HepG2 (cell line): ENCODE results near the gene GBGT1. TPM values are rescaled to one million over a fixed set of nuclear protein-coding genes. Genes with fewer than 3 reads are reported as not detected.

Source experiments
- EED ChIP-seq: sonication (generic); formaldehyde crosslinking; IDR thresholded peaks from 2 replicates; pipeline ENCODE4 v1.5.0; 2020; ENCODE audit warnings: mild to moderate bottlenecking, missing genetic modification reagents
- FLYWCH1 ChIP-seq: sonication (generic); formaldehyde crosslinking; IDR thresholded peaks from 2 replicates; pipeline ENCODE4 v1.8.1; 2023; ENCODE audit warnings: mild to moderate bottlenecking, missing genetic modification reagents
- JUND ChIP-seq: sonication (generic); formaldehyde crosslinking; IDR thresholded peaks from 2 replicates; pipeline ENCODE4 v1.8.0; 2022; ENCODE audit warnings: mild to moderate bottlenecking, missing genetic modification reagents
- KDM1A ChIP-seq: IDR thresholded peaks from 2 replicates; pipeline ENCODE4 v1.6.1; 2016; ENCODE audit warnings: missing compliant biosample characterization
- MATR3 ChIP-seq: sonication (generic); formaldehyde crosslinking; IDR thresholded peaks from 2 replicates; pipeline ENCODE4 v1.4.0; 2020; ENCODE audit warnings: missing genetic modification reagents
- SETDB1 ChIP-seq: sonication (generic); formaldehyde crosslinking; IDR thresholded peaks from 2 replicates; pipeline ENCODE4 v1.5.1; 2020; ENCODE audit warnings: missing genetic modification reagents, mild to moderate bottlenecking, borderline replicate concordance
- TAF15 ChIP-seq: fragments of 200-400 bp; formaldehyde crosslinking; IDR thresholded peaks from one replicate; pipeline ENCODE4 v1.6.1; 2018; ENCODE audit warnings: mild to moderate bottlenecking, low read depth, low read length; ENCODE audit not compliant: poor library complexity, severe bottlenecking
- TCF12 ChIP-seq, 2 experiments: fragments of 450-650 bp in 1 of 2; sonication (generic) in 1 of 2; formaldehyde crosslinking in 1 of 2; IDR thresholded peaks; 2 replicates each; pipeline versions ENCODE4 v1.6.1 to v1.8.0; 2017 to 2022; ENCODE audit warnings: antibody characterized with exemption in 1 of 2, mild to moderate bottlenecking in 1 of 2, missing genetic modification reagents in 1 of 2, moderate library complexity in 1 of 2
- YEATS4 ChIP-seq: sonication (generic); formaldehyde crosslinking; IDR thresholded peaks from 2 replicates; pipeline ENCODE4 v1.4.0; 2020; ENCODE audit warnings: missing genetic modification reagents, borderline replicate concordance
- ZBTB42 ChIP-seq: sonication (generic); formaldehyde crosslinking; IDR thresholded peaks from 2 replicates; pipeline ENCODE4 v1.5.0; 2020; ENCODE audit warnings: mild to moderate bottlenecking, missing genetic modification reagents
- ZFP41 ChIP-seq: sonication (generic); formaldehyde crosslinking; IDR thresholded peaks from 2 replicates; pipeline ENCODE4 v1.4.0; 2020; ENCODE audit warnings: mild to moderate bottlenecking, missing genetic modification reagents, borderline replicate concordance
- ZNF335 ChIP-seq: sonication (generic); formaldehyde crosslinking; IDR thresholded peaks from 2 replicates; pipeline ENCODE4 v1.4.0; 2020; ENCODE audit warnings: missing genetic modification reagents
- ZNF510 ChIP-seq: sonication (generic); formaldehyde crosslinking; IDR thresholded peaks from 2 replicates; pipeline ENCODE4 v1.4.0; 2020; ENCODE audit warnings: low read depth, mild to moderate bottlenecking, missing genetic modification reagents
- ZNF572 ChIP-seq: sonication (generic); formaldehyde crosslinking; IDR thresholded peaks from 2 replicates; pipeline ENCODE4 v1.5.1; 2020; ENCODE audit warnings: mild to moderate bottlenecking, missing genetic modification reagents
- polyA plus RNA-seq, 8 experiments: library from polyadenylated mRNA; depleted of rRNA in 3 of 8; stranded (reverse) in 7 of 8; unstranded in 1 of 8; fragments of >200 nt; fragmentation: Illumina TruSeq in 4 of 8; extraction: Trizol in 4 of 8; gene quantifications; 2 replicates each; pipeline versions ENCODE4 v1.2.1 to v1.2.3, GENCODE V29; 2011 to 2016; ENCODE audit warnings: low read depth in 4 of 8, missing spikeins in 1 of 8, mixed read lengths in 1 of 8; ENCODE audit not compliant: insufficient read depth in 1 of 8
- total RNA-seq, 5 experiments: library from RNA; depleted of rRNA; stranded (reverse); fragments of >200 nt; fragmentation: Illumina TruSeq; extraction: Trizol; gene quantifications; 2 replicates each; pipeline ENCODE4 v1.2.3, GENCODE V29; 2016; ENCODE audit warnings: low read depth in 1 of 5
- TF ChIP-seq, protein P1 (sequence below): sonication (generic); formaldehyde crosslinking; IDR thresholded peaks from 2 replicates; pipeline ENCODE4 v1.4.0; 2020; ENCODE audit warnings: mild to moderate bottlenecking, missing genetic modification reagents, borderline replicate concordance
- TF ChIP-seq, protein P2 (sequence below): sonication (generic); formaldehyde crosslinking; IDR thresholded peaks from 2 replicates; pipeline ENCODE4 v1.5.1; 2020; ENCODE audit warnings: mild to moderate bottlenecking, missing genetic modification reagents, borderline replicate concordance
- TF ChIP-seq, protein P3 (sequence below): IDR thresholded peaks from 2 replicates; pipeline ENCODE4 v1.6.1; 2012; ENCODE audit warnings: inconsistent platforms
- TF ChIP-seq, protein P4 (sequence below): sonication (generic); formaldehyde crosslinking; IDR thresholded peaks from 2 replicates; pipeline ENCODE4 v1.4.0; 2020; ENCODE audit warnings: missing genetic modification reagents
- TF ChIP-seq, protein P5 (sequence below): sonication (generic); formaldehyde crosslinking; IDR thresholded peaks from 2 replicates; pipeline ENCODE4 v1.5.0; 2020; ENCODE audit warnings: missing genetic modification reagents

Gene GBGT1
- total and polyA plus RNA-seq, 2 of the 13 experiments (the other 11 are each of a cell fraction or from before 2014, with no cell fraction given) = not detected

DNA sequence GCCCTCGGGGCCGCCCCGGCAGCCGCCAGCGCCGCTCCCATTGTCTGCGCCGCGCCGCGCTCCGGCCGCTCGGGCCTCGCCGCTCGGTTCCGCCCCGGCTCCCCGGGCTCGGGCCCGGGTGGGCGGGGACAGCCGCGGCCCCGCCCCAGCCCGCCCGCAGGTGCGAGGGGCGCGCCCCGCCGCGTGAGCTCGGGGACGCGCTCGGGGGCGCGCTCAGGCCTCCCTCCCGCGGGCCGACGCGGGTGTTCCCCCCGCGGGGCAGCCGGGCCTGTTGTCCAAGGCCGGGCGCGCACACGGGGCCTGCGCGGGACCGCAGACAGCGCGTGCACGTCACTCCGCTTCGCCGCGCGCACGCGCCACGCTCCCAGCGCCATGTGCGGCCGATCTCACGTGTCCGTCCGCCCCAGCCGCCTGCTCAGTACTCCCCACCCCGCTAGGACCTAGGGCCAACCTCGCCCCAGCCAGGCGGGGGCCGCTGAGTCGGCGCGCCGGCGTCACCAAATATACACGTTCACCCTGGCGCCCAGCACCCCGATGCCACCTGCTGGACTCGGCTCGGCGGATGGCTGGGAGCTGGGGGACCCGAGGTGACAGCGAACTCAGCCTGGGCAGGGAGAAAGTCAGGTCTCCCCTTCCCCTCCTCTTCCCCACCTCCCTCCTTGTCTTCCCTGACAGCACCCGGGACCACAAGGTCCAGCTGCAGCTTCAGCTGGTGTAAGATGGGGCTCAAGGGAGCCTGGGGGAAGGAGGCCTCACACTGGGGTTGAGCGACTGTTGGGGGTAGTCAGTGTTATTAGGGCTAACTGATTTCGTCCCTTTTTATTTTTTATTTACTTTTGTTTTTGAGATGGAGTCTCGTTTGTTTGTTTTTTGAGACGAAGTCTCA lies 14.3 kb downstream of the GBGT1 start (continued):
- TF ChIP-seq ZNF335 (CRISPR knock-in tag) = no peak
- TF ChIP-seq YEATS4 = peak; percentile 92
- TF ChIP-seq, protein P1, sequence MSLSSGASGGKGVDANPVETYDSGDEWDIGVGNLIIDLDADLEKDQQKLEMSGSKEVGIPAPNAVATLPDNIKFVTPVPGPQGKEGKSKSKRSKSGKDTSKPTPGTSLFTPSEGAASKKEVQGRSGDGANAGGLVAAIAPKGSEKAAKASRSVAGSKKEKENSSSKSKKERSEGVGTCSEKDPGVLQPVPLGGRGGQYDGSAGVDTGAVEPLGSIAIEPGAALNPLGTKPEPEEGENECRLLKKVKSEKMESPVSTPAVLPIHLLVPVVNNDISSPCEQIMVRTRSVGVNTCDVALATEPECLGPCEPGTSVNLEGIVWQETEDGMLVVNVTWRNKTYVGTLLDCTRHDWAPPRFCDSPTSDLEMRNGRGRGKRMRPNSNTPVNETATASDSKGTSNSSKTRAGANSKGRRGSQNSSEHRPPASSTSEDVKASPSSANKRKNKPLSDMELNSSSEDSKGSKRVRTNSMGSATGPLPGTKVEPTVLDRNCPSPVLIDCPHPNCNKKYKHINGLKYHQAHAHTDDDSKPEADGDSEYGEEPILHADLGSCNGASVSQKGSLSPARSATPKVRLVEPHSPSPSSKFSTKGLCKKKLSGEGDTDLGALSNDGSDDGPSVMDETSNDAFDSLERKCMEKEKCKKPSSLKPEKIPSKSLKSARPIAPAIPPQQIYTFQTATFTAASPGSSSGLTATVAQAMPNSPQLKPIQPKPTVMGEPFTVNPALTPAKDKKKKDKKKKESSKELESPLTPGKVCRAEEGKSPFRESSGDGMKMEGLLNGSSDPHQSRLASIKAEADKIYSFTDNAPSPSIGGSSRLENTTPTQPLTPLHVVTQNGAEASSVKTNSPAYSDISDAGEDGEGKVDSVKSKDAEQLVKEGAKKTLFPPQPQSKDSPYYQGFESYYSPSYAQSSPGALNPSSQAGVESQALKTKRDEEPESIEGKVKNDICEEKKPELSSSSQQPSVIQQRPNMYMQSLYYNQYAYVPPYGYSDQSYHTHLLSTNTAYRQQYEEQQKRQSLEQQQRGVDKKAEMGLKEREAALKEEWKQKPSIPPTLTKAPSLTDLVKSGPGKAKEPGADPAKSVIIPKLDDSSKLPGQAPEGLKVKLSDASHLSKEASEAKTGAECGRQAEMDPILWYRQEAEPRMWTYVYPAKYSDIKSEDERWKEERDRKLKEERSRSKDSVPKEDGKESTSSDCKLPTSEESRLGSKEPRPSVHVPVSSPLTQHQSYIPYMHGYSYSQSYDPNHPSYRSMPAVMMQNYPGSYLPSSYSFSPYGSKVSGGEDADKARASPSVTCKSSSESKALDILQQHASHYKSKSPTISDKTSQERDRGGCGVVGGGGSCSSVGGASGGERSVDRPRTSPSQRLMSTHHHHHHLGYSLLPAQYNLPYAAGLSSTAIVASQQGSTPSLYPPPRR (CRISPR knock-in tag) = peak; percentile 62; the same call in 1 of the 2 replicates
- no peak for TF ChIP-seq SETDB1
- TF ChIP-seq, protein P2, sequence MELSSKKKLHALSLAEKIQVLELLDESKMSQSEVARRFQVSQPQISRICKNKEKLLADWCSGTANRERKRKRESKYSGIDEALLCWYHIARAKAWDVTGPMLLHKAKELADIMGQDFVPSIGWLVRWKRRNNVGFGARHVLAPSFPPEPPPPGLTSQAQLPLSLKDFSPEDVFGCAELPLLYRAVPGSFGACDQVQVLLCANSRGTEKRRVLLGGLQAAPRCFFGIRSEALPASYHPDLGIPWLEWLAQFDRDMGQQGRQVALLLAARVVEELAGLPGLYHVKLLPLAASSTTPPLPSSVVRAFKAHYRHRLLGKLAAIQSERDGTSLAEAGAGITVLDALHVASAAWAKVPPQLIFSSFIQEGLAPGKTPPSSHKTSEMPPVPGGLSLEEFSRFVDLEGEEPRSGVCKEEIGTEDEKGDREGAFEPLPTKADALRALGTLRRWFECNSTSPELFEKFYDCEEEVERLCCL (CRISPR knock-in tag) = no peak
- TF ChIP-seq ZNF510 (CRISPR knock-in tag) = no peak
- TF ChIP-seq ZFP41 (CRISPR knock-in tag) = no peak
- 0 out of 2 replicates have a peak, but pooled peaks have one; percentile 35 for TF ChIP-seq ZBTB42
- no peak for TF ChIP-seq FLYWCH1
- TF ChIP-seq, protein P3, sequence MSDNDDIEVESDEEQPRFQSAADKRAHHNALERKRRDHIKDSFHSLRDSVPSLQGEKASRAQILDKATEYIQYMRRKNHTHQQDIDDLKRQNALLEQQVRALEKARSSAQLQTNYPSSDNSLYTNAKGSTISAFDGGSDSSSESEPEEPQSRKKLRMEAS = peak; percentile 99
- TF ChIP-seq TAF15 = no peak
- peak; percentile 88 for TF ChIP-seq EED (CRISPR knock-in tag)
- no peak for TF ChIP-seq KDM1A (CRISPR knock-in tag)
- TF ChIP-seq TCF12 (IDR thresholded peaks at IDR 0.05) = no peak
- peak; percentile 42; the same call in 1 of the 2 replicates for TF ChIP-seq TCF12 (CRISPR knock-in tag; IDR thresholded peaks at IDR 0.05)
- TF ChIP-seq JUND (CRISPR knock-in tag) = no peak
- no peak for TF ChIP-seq MATR3
- TF ChIP-seq, protein P4, sequence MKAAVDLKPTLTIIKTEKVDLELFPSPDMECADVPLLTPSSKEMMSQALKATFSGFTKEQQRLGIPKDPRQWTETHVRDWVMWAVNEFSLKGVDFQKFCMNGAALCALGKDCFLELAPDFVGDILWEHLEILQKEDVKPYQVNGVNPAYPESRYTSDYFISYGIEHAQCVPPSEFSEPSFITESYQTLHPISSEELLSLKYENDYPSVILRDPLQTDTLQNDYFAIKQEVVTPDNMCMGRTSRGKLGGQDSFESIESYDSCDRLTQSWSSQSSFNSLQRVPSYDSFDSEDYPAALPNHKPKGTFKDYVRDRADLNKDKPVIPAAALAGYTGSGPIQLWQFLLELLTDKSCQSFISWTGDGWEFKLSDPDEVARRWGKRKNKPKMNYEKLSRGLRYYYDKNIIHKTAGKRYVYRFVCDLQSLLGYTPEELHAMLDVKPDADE = no peak
- no peak for TF ChIP-seq ZNF572 (CRISPR knock-in tag)
- TF ChIP-seq, protein P5, sequence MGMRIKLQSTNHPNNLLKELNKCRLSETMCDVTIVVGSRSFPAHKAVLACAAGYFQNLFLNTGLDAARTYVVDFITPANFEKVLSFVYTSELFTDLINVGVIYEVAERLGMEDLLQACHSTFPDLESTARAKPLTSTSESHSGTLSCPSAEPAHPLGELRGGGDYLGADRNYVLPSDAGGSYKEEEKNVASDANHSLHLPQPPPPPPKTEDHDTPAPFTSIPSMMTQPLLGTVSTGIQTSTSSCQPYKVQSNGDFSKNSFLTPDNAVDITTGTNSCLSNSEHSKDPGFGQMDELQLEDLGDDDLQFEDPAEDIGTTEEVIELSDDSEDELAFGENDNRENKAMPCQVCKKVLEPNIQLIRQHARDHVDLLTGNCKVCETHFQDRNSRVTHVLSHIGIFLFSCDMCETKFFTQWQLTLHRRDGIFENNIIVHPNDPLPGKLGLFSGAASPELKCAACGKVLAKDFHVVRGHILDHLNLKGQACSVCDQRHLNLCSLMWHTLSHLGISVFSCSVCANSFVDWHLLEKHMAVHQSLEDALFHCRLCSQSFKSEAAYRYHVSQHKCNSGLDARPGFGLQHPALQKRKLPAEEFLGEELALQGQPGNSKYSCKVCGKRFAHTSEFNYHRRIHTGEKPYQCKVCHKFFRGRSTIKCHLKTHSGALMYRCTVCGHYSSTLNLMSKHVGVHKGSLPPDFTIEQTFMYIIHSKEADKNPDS (CRISPR knock-in tag) = no peak
